Measurements from ENCODE around the gene IFNGR2.
"Not testable (repeated sequence)": the region's sequence is repeated elsewhere in the genome, so short reads cannot be mapped to it uniquely, and the experiment has no call there.

- TF ChIP-seq CTCF (conservative IDR thresholded peaks at IDR 0.05 in 1 of 2, IDR thresholded peaks at IDR 0.05 in 1 of 2; ENCODE audit: extremely low read depth in 1 of 2, insufficient read depth in 1 of 2, low read depth in 1 of 2, low read length in 2 of 2); EZH2 (IDR thresholded peaks at IDR 0.05; ENCODE audit: borderline replicate concordance, low read length): not testable (repeated sequence)
Observed at GRCh38 chr21:33379934-33380333, 23.3 kb upstream of the IFNGR2 start.
